Measurements from ENCODE around the gene SH2D1B. TPM values are rescaled to one million over a fixed set of nuclear protein-coding genes. Genes with fewer than 3 reads are reported as not detected.
"Not testable (repeated sequence)": the region's sequence is repeated elsewhere in the genome, so short reads cannot be mapped to it uniquely, and the experiment has no call there.

The SH2D1B gene
- total RNA-seq, 1 donor from 2014 or later: not detected

- no peak overlapping the region for H3K4me3 ChIP-seq (ENCODE audit: insufficient read depth, low read depth, low read length)
- no peaks in the 10 kb centered on the region for H3K9me3 ChIP-seq (ENCODE audit: insufficient read depth, low read depth, low read length)
- H3K4me3 Mint-ChIP-seq (ENCODE audit: unreplicated experiment): no peak overlapping the region
- H3K27ac Mint-ChIP-seq (ENCODE audit: unreplicated experiment): no peak overlapping the region
- no peak for DNase-seq (ENCODE audit: low read depth)
- H3K4me2 ChIP-seq (ENCODE audit: low read length): no peak overlapping the region
- no peak overlapping the region for H3K27ac ChIP-seq (ENCODE audit: low read depth, low read length)
- H2AFZ ChIP-seq (ENCODE audit: low read depth, low read length): no peak overlapping the region
- H3K9me3 Mint-ChIP-seq (ENCODE audit: unreplicated experiment): peaks cover 1% of the 10 kb centered on the region
- H3K27me3 Mint-ChIP-seq (ENCODE audit: low read depth, unreplicated experiment): peaks cover 3% of the 10 kb centered on the region
- no peaks in the 10 kb centered on the region for H3K36me3 ChIP-seq (ENCODE audit: insufficient read depth, low read length)
- H3K27me3 ChIP-seq (ENCODE audit: insufficient read depth, low read length): no peaks in the 10 kb centered on the region
- no peak for TF ChIP-seq EZH2 (IDR thresholded peaks at IDR 0.05; ENCODE audit: insufficient read depth, low read length)
- no peak for TF ChIP-seq CTCF (IDR thresholded peaks at IDR 0.05; ENCODE audit: insufficient read depth, low read depth, low read length)
- no peaks in the 10 kb centered on the region for H4K20me1 ChIP-seq (ENCODE audit: insufficient read depth, low read length)
- no peaks in the 10 kb centered on the region for H3K79me2 ChIP-seq (ENCODE audit: insufficient read depth, low read length)
- H3K4me1 Mint-ChIP-seq (ENCODE audit: low read depth, unreplicated experiment): no peaks in the 10 kb centered on the region
- no peak overlapping the region for H3K9ac ChIP-seq (ENCODE audit: low read length)
- no peaks in the 10 kb centered on the region for H3K4me1 ChIP-seq (ENCODE audit: insufficient read depth, low read length)
- no peaks in the 10 kb centered on the region for H3K36me3 Mint-ChIP-seq (ENCODE audit: low read depth, unreplicated experiment)
- no peak for FAIRE-seq
Measured at GRCh38 chr1:162421258-162422164, 9.6 kb upstream of the SH2D1B start.

DNA sequence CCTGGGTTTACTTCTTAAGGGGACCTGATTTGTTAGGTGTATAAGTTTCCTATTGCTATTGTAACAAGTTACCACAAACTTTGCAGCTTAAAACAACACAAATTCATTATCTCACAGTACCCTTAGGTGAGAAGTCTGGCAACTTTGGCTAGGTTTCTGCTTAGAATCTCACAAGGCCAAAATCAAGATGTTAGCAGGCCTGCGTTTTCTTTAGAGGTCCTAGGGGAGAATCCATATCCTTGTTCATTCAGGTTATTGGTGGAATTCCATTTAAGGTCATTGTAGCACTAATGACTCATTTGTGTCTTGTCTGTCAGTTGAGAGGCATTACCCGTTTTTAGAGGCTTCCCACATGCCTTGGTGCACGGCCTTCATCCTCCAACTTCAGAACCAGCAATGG, 8.2 kb upstream of the SH2D1B start:
- no peak overlapping the region for H3K27ac ChIP-seq (ENCODE audit: low read depth, low read length)
- no peak overlapping the region for H3K27ac Mint-ChIP-seq (ENCODE audit: unreplicated experiment)
- no peak for TF ChIP-seq CTCF (IDR thresholded peaks at IDR 0.05; ENCODE audit: insufficient read depth, low read depth, low read length)
- H3K36me3 Mint-ChIP-seq (ENCODE audit: low read depth, unreplicated experiment): no peaks in the 10 kb centered on the region
- no peaks in the 10 kb centered on the region for H3K9me3 ChIP-seq (ENCODE audit: insufficient read depth, low read depth, low read length)
- FAIRE-seq: no peak
- no peaks in the 10 kb centered on the region for H4K20me1 ChIP-seq (ENCODE audit: insufficient read depth, low read length)
- no peak for DNase-seq (ENCODE audit: low read depth)
- no peaks in the 10 kb centered on the region for H3K79me2 ChIP-seq (ENCODE audit: insufficient read depth, low read length)
- no peaks in the 10 kb centered on the region for H3K27me3 ChIP-seq (ENCODE audit: insufficient read depth, low read length)
- H3K9me3 Mint-ChIP-seq (ENCODE audit: unreplicated experiment): peaks cover 1% of the 10 kb centered on the region
- no peak overlapping the region for H2AFZ ChIP-seq (ENCODE audit: low read depth, low read length)
- H3K4me3 ChIP-seq (ENCODE audit: insufficient read depth, low read depth, low read length): no peak overlapping the region
- no peaks in the 10 kb centered on the region for H3K36me3 ChIP-seq (ENCODE audit: insufficient read depth, low read length)
- H3K27me3 Mint-ChIP-seq (ENCODE audit: low read depth, unreplicated experiment): peaks cover 3% of the 10 kb centered on the region
- no peak overlapping the region for H3K4me3 Mint-ChIP-seq (ENCODE audit: unreplicated experiment)
- H3K4me1 ChIP-seq (ENCODE audit: insufficient read depth, low read length): no peaks in the 10 kb centered on the region
- H3K9ac ChIP-seq (ENCODE audit: low read length): no peak overlapping the region
- no peak overlapping the region for H3K4me2 ChIP-seq (ENCODE audit: low read length)
- no peaks in the 10 kb centered on the region for H3K4me1 Mint-ChIP-seq (ENCODE audit: low read depth, unreplicated experiment)

DNA sequence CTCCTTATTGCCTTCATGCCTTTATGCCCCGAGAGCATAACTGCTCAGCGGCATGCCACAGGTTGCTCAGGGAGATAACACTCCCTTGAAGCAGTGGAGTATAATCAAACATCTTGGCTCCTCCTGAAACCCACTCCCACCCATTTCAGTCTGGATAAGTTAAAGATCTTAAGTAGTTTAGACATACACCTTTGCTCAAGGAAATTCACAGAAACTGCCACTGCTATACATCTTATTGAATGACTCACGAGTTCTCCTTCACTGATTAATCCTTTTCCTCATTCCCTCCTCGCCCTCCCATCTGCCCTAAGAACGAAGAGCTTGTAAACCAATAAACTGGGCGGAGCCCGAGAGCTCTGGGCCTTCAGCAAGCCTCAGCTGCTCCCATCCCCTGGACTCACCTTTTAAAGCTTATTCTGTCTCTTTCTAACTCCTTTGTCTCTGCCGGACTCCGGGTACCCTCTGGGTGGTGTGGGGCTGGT, 7.6 kb upstream of the SH2D1B start:
- not testable (repeated sequence) for H4K20me1 ChIP-seq (ENCODE audit: insufficient read depth, low read length); H3K9ac ChIP-seq (ENCODE audit: low read length); H3K4me3 ChIP-seq (ENCODE audit: insufficient read depth, low read depth, low read length); H3K4me1 ChIP-seq (ENCODE audit: insufficient read depth, low read length); H3K79me2 ChIP-seq (ENCODE audit: insufficient read depth, low read length); FAIRE-seq; H3K36me3 ChIP-seq (ENCODE audit: insufficient read depth, low read length); H3K27me3 Mint-ChIP-seq (ENCODE audit: low read depth, unreplicated experiment); H3K4me3 Mint-ChIP-seq (ENCODE audit: unreplicated experiment); H3K4me1 Mint-ChIP-seq (ENCODE audit: low read depth, unreplicated experiment); H3K4me2 ChIP-seq (ENCODE audit: low read length); H3K27ac Mint-ChIP-seq (ENCODE audit: unreplicated experiment); H3K27me3 ChIP-seq (ENCODE audit: insufficient read depth, low read length); H3K9me3 Mint-ChIP-seq (ENCODE audit: unreplicated experiment); H3K27ac ChIP-seq (ENCODE audit: low read depth, low read length); H3K36me3 Mint-ChIP-seq (ENCODE audit: low read depth, unreplicated experiment); DNase-seq (ENCODE audit: low read depth); H2AFZ ChIP-seq (ENCODE audit: low read depth, low read length); H3K9me3 ChIP-seq (ENCODE audit: insufficient read depth, low read depth, low read length)

DNA sequence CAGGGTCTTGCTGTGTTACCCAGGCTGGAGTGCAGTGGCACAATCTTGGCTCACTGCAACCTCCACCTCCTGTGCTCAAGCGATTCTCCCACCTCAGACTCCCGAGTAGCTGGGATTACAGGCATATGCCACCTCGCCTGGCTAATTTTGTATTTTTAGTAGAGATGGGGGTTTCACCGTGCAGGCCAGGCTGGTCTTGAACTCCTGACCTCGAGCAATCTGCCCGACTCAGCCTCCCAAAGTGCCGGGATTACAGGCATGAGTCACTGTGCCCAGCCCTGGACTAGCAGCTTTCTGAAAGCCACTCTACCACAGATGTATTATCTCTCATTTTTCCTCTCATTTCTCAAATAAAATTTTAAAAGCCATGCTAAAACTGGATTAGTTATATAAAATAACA, 6.6 kb upstream of the SH2D1B start:
- not testable (repeated sequence) for H3K79me2 ChIP-seq (ENCODE audit: insufficient read depth, low read length); H3K4me1 Mint-ChIP-seq (ENCODE audit: low read depth, unreplicated experiment); H3K4me2 ChIP-seq (ENCODE audit: low read length); H3K4me3 Mint-ChIP-seq (ENCODE audit: unreplicated experiment); H3K9ac ChIP-seq (ENCODE audit: low read length); FAIRE-seq; H3K27me3 Mint-ChIP-seq (ENCODE audit: low read depth, unreplicated experiment); H2AFZ ChIP-seq (ENCODE audit: low read depth, low read length); H3K4me3 ChIP-seq (ENCODE audit: insufficient read depth, low read depth, low read length); H3K9me3 ChIP-seq (ENCODE audit: insufficient read depth, low read depth, low read length); H3K27ac Mint-ChIP-seq (ENCODE audit: unreplicated experiment); H3K27me3 ChIP-seq (ENCODE audit: insufficient read depth, low read length); DNase-seq (ENCODE audit: low read depth); H3K27ac ChIP-seq (ENCODE audit: low read depth, low read length); H3K4me1 ChIP-seq (ENCODE audit: insufficient read depth, low read length); H3K9me3 Mint-ChIP-seq (ENCODE audit: unreplicated experiment); H3K36me3 Mint-ChIP-seq (ENCODE audit: low read depth, unreplicated experiment); H4K20me1 ChIP-seq (ENCODE audit: insufficient read depth, low read length); H3K36me3 ChIP-seq (ENCODE audit: insufficient read depth, low read length)

All from astrocyte (in vitro differentiated cells and primary cell).